ENCODE results near the gene IGFALS. TPM values are rescaled to one million over a fixed set of nuclear protein-coding genes. Genes with fewer than 3 reads are reported as not detected.

IGFALS gene
- total and polyA plus RNA-seq, 7 donors, result 0.12 to 0.38 (median 0.18) TPM; not detected in 3

DNA sequence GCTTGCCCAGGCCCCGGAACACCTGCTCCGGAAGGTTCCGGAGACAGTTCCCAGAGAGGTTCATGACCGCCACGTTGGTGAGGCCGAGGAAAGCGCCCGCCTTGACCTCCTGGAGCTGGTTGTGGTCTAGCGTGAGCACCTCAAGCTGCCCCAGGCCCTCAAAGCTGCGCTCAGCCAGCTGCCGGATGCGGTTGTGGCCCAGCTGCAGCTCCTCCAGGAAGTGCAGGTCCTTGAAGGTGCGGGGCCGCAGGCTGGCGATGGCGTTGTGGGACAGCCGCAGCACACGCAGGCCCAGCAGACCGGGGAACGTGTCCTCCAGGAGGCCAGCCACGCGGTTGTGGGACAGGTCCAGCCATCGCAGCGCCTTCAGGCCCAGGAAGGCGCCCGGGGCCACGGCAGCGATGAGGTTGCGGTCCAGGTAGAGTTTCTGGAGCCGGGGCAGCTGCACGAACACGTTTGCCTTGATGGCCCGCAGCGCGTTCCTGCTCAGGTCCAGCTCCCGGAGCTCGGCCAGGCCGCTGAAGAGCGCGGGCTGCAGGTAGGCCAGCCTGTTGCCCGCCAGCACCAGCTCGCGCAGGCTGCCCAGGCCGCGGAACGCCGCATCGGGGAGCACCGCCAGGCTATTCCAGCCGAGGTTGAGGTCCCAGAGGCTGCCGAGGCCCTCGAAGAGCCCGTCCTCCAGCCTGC, 2.1 kb downstream of the IGFALS start:
- Histone ChIP-seq H3K27me3 (ENCODE audit: insufficient read depth in 3 of 3, low read length in 2 of 3) (no peaks in the 10 kb centered on the region), H3K4me3 (no peak overlapping the region), H3K9me3 (no peaks in the 10 kb centered on the region), H3K4me1 (no peaks in the 10 kb centered on the region), H3K27ac (no peak overlapping the region), H3K36me3 (ENCODE audit: insufficient read depth in 1 of 2, low read depth in 1 of 2) (peaks cover 0 to 51% of the 10 kb centered on the region in 2 donors)
- intact Hi-C loops (cut with DNase I), result no loop called here
- ATAC-seq (no peak), DNase-seq (no peak)
- WGBS, 3 donors, result 92 to 94% (median 94%) methylated on average over 50 to 53 of the region's 53 CpGs
- TF ChIP-seq CTCF (IDR thresholded peaks at IDR 0.05), result no peak

DNA sequence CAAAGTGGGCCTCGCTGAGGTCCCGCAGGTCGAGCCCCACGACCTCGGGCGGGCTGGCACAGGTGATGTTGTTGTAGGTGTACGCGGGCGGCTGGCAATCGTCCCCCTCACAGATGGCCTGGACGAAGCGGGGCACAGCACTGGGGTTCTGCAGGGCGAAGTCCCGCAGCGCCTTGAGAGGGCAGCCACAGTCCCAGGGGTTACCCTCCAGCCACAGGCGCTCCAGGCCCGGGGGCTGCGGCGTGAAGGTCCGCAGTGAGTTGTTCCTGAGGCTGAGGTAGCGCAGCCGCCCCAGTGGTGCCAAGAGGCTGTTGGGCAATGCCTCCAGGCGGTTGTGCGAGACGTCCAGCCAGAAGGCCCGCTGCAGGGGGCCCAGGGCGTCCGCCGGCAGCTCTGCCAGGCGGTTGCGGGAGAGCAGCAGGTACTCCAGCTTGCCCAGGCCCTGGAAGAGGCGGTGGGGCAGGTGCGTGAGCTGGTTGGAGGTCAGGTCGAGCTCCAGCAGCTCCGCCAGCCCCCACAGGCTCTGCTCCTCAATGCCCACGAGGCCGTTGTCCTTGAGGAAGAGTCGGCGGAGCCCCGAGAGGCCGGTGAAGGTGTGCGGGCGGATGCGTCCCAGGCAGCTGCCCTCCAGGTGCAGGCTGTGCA, 2.8 kb downstream of the IGFALS start:
- 91 to 94% (median 92%) methylated on average over 44 of the region's 44 CpGs for WGBS, 3 donors
- Histone ChIP-seq H3K4me3 (no peak overlapping the region), H3K36me3 (ENCODE audit: insufficient read depth in 1 of 2, low read depth in 1 of 2) (peaks cover 0 to 57% of the 10 kb centered on the region in 2 donors), H3K4me1 (no peaks in the 10 kb centered on the region), H3K9me3 (no peaks in the 10 kb centered on the region), H3K27me3 (ENCODE audit: insufficient read depth in 3 of 3, low read length in 2 of 3) (no peaks in the 10 kb centered on the region), H3K27ac (no peak overlapping the region)
- intact Hi-C loops (cut with DNase I), result no loop called here
- no peak for DNase-seq
- ATAC-seq, result no peak
- TF ChIP-seq CTCF (IDR thresholded peaks at IDR 0.05), result no peak

- intact Hi-C loops (cut with DNase I), result no loop called here
- 90 to 93% (median 90%) methylated on average over 13 to 15 of the region's 15 CpGs for WGBS, 3 donors
- H3K27ac ChIP-seq, result no peak overlapping the region
- H3K27me3 ChIP-seq (ENCODE audit: insufficient read depth in 3 of 3, low read length in 2 of 3), result no peaks in the 10 kb centered on the region
- no peaks in the 10 kb centered on the region for H3K9me3 ChIP-seq
- DNase-seq (no peak), ATAC-seq (no peak)
- no peak for TF ChIP-seq CTCF (IDR thresholded peaks at IDR 0.05)
- H3K36me3 ChIP-seq (ENCODE audit: insufficient read depth in 1 of 2, low read depth in 1 of 2), result peaks cover 0 to 57% of the 10 kb centered on the region in 2 donors
- H3K4me3 ChIP-seq, result no peak overlapping the region
- peaks cover 2% of the 10 kb centered on the region for H3K4me1 ChIP-seq
Observed at GRCh38 chr16:1790261-1790610, 3.3 kb downstream of the IGFALS start.

DNA sequence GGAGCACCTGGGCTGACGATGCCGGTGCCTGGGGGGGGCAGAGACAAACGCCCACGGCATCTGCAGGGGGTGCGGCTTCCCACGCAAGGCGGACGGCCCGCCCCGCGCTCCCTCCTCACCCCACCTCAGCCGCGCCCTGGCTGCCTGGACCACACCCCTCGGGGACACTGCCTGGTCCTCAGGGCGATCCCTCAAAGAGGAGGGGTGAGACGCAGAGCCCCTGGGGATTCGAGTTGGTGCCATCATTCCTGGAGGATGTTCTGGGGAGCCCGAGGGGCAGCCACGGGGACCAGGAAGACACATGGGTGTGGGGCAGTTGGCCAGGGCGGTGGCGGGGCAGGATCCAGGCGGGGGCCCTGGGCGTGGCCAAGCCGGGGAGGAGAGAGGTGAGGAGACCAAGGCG, 3.9 kb downstream of the IGFALS start:
- TF ChIP-seq CTCF (IDR thresholded peaks at IDR 0.05), result no peak
- peaks cover 0 to 57% of the 10 kb centered on the region in 2 donors for H3K36me3 ChIP-seq (ENCODE audit: insufficient read depth in 1 of 2, low read depth in 1 of 2)
- 84 to 87% (median 86%) methylated on average over 23 to 25 of the region's 25 CpGs for WGBS, 3 donors

More for the DNA sequence above, 3.9 kb downstream of the IGFALS start:
- ATAC-seq (no peak), DNase-seq (no peak)
- no peaks in the 10 kb centered on the region for H3K27me3 ChIP-seq (ENCODE audit: insufficient read depth in 3 of 3, low read length in 2 of 3)
- intact Hi-C loops (cut with DNase I), result no loop called here
- no peak overlapping the region for H3K4me3 ChIP-seq
- H3K9me3 ChIP-seq, result no peaks in the 10 kb centered on the region
- H3K27ac ChIP-seq, result no peak overlapping the region
- peaks cover 4% of the 10 kb centered on the region for H3K4me1 ChIP-seq
